ENCODE data around the gene FAR1.
"Not testable (repeated sequence)": the region's sequence is repeated elsewhere in the genome, so short reads cannot be mapped to it uniquely, and the experiment has no call there.

The FAR1 gene

GRCh38 chr11:13668102-13668956 lies at the start of gene FAR1:
Gene FAR1 (plus strand): TSS chr11:13668668. CDS start chr11:13694766, 26,098 bp downstream.
- DNase-seq: peak; percentile 100

GRCh38 chr11:13620063-13620462 lies 48.4 kb upstream of the FAR1 start:
- no peak for DNase-seq

- DNase-seq: not testable (repeated sequence)
Observed at GRCh38 chr11:13626818-13627217, 41.6 kb upstream of the FAR1 start.

GRCh38 chr11:13628634-13629033 lies 39.8 kb upstream of the FAR1 start:
- DNase-seq: not testable (repeated sequence)

- no peak for DNase-seq
Observed at GRCh38 chr11:13629779-13630178, 38.7 kb upstream of the FAR1 start.

- DNase-seq: no peak
Observed at GRCh38 chr11:13635290-13635689, 33.2 kb upstream of the FAR1 start.

- no peak for DNase-seq
Observed at GRCh38 chr11:13635804-13636203, 32.7 kb upstream of the FAR1 start.

GRCh38 chr11:13637125-13638069 lies 31.1 kb upstream of the FAR1 start:
- DNase-seq: no peak

- no peak for DNase-seq
Observed at GRCh38 chr11:13638422-13638821, 30.0 kb upstream of the FAR1 start.

GRCh38 chr11:13644997-13645687 lies 23.3 kb upstream of the FAR1 start:
- DNase-seq: no peak

GRCh38 chr11:13647391-13647790 lies 21.1 kb upstream of the FAR1 start:
- no peak for DNase-seq

- DNase-seq: no peak
Observed at GRCh38 chr11:13649619-13650018, 18.8 kb upstream of the FAR1 start.

GRCh38 chr11:13651515-13651914 lies 17.0 kb upstream of the FAR1 start:
- not testable (repeated sequence) for DNase-seq

GRCh38 chr11:13661074-13661623 lies 7.3 kb upstream of the FAR1 start:
- no peak for DNase-seq

GRCh38 chr11:13663631-13664071 lies 4.8 kb upstream of the FAR1 start:
- DNase-seq: no peak

- no peak for DNase-seq
Observed at GRCh38 chr11:13664351-13664750, 4.1 kb upstream of the FAR1 start.

- no peak for DNase-seq
Observed at GRCh38 chr11:13666708-13667107, 1.8 kb upstream of the FAR1 start.

- no peak for DNase-seq
Observed at GRCh38 chr11:13667245-13667644, 1.2 kb upstream of the FAR1 start.

- DNase-seq: no peak
Observed at GRCh38 chr11:13667795-13668101, 720 bp upstream of the FAR1 start.

GRCh38 chr11:13668957-13669521 lies 571 bp downstream of the FAR1 start:
- DNase-seq: peak; percentile 70

- no peak for DNase-seq
Observed at GRCh38 chr11:13669544-13670488, 1.3 kb downstream of the FAR1 start.
